Measurements from ENCODE around the gene SPATA32.
"Not testable (repeated sequence)": the region's sequence is repeated elsewhere in the genome, so short reads cannot be mapped to it uniquely, and the experiment has no call there.

Gene SPATA32

DNA sequence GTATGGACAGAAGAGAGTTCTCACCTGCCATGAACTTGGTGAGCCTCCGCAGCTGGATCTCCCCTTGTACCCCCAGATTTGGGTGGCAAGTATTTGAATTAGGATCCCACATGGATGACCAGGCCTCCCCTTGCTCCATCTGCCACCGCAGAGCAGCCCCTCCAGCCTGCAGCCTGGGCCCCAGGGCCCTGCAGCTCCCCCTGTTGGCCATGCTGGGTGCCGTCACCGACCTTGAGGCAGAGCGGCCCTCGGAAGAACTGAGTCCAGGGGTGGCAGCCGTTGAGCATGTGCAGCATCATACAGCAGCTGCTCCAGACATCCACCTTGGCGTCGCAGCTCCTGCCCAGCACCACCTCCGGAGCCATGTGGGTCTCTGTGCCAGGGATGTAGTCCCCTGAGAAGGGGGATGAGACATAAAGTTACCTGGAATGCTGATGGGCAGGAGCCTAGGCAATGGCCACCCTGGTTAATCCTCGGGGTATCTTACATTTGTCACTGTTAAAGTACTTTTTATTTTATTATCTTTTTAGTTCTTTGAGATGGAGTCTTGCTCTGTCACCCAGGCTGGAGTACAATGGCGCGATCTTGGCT, 9.0 kb upstream of the SPATA32 start:
- DNase-seq: peak; percentile 15 to 16

GRCh38 chr17:45269912-45270311, 8.0 kb upstream of the SPATA32 start:
- no peak for DNase-seq

- no peak for DNase-seq
Observed at GRCh38 chr17:45267436-45268055, 5.7 kb upstream of the SPATA32 start.

DNA sequence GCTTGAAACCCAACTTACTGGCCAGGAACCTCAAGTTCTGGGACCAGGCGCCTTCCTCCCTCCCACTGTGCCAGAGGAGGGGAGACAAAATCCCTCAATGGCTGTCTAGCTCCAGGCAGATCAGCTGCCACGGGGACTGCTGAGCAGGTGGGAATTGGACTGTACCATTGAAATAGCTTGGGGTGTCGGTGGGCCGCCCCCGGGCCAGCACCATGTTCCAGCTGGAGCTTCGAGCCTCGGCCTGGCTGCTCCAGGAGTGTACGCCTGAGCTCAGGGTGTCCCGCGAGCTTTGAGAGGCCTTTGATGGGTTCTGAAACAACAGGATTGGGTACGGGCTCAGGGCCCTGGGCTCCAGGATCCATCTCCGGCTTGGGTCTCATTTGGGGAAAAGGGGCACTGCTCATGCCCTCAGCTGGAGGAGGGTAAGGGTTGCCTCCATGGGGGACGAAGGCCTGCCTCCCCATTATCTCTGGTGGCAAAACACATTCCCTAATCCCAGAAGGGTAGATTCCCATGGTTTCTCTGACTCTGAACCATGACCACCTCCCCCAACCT, 4.6 kb upstream of the SPATA32 start:
- DNase-seq: no peak

DNA sequence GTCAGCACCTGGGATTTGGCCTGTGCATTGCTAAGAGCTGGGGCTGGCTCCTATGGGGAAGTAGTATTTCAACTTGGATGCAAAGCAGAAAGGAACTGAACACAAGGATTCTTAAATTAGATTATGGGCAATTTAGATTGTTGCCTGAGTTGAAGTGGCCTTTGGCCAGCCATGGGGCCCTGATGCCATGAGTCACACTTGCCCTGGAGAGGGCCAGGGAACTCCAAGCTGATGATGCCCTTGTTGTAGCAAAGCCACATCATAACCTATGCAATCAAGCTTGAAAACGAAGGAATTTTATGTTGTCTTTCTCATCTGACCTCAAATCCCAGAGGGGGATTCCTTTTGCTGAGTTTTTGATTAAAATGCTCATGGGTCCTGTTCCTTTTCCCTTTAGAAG, 3.9 kb upstream of the SPATA32 start:
- DNase-seq: no peak

- DNase-seq: no peak
Observed at GRCh38 chr17:45264988-45265387, 3.1 kb upstream of the SPATA32 start.

DNA sequence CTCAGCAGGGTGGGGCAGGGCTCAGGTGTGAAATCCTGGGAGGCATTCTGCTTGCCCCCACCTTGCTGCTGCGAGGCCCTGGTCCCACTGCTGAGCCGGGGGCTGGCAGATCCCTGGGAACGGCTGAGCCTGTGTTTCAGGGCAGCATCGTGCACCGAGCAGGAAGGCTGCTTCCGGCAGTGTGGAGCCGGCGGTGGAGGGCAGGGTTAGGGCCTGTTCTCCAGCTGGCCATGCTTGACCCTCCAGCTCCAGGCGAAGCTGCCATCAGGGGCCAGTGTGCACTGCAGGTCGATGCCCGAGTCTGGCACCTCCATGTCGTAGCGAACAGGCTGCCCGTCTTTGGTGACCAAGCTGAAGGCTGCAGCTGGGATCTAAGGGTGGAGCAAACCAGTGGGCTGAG, 2.5 kb upstream of the SPATA32 start:
- no peak for DNase-seq

DNA sequence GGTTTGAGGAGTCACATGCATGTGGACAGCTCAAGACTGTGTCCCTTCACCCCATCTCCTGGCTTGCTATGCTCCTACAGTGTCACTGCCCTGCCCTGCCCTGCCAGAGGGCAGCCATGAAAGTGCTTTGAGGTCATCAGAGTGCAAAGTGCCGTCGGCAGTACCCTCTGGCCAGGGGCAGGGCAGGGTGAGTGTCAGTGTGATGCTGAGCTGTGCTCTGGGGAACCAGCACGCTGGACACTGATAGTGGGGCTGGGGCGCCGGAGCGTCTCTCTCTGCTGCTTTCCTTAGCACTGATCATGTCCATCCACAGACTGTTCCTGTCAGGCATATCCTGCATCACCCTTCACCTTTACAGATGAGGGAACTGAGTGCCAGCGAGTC, 1.6 kb upstream of the SPATA32 start:
- no peak for DNase-seq

GRCh38 chr17:45262516-45263476, 902 bp upstream of the SPATA32 start:
- no peak for DNase-seq

DNA sequence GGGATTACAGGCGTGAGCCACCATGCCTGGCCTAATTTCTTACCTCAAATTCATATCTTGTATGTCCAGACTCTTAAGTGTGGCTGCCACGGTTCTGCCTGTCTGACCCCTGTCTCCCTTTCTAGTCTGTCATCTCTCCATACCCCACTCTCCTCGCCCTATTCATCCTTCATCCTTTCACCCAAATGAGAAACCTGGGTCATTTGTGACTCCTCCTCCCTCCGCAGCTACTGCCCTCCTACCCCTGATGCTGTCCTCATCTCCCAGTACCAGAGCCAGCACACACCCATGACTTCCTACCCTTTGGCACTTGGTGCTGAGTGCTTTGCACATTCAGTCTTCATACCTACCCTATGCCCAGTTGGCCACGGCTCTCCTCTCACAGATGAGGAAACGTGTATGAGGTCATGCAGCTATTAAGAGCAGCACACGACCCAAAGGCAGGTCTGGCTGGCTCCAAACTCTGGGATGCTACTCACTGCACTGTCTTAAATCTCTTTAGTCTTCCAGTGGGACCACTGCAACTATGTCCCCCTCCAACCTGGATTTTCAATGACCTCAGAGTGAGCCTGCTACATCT, 1.6 kb downstream of the SPATA32 start:
- no peak for DNase-seq

DNA sequence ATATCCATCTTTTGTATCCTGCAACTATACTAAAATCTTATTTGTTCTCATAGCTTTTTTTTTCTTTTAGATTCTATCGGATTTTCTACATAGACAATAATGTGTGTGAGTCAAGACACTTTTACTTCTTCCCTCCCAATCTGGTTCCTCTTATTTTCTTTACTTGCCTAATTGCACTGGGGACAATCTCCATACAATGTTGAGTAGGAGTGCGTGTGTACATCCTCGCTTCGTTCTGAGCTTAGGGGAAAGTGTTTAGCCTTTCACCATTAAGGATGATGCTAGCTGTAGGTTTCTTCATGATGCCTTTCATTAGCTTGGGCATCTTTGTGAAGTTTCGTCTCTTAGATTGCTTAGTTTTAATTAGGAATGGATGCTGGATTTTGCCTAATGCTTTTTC, 2.9 kb downstream of the SPATA32 start:
- DNase-seq: no peak

DNA sequence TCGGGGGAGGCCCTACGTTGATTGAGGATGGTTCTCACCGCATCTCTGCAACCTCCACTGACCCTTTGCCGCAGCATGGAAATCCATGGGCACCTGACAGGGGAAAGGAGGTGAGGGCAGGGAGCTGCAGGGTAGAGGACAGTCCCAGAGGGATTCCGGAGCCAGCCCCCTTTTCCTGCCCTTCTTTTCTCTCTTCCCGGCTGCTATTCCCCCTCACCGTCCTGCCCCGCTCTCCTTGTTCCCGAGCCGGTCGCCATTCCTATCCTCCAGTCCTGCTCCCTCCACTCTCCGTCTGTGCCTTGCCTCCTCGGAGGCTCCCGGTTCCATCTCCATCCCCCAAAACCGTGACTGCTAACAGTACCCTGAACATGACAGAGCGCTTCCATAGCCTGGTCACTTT, 4.8 kb downstream of the SPATA32 start:
- no peak for DNase-seq

DNA sequence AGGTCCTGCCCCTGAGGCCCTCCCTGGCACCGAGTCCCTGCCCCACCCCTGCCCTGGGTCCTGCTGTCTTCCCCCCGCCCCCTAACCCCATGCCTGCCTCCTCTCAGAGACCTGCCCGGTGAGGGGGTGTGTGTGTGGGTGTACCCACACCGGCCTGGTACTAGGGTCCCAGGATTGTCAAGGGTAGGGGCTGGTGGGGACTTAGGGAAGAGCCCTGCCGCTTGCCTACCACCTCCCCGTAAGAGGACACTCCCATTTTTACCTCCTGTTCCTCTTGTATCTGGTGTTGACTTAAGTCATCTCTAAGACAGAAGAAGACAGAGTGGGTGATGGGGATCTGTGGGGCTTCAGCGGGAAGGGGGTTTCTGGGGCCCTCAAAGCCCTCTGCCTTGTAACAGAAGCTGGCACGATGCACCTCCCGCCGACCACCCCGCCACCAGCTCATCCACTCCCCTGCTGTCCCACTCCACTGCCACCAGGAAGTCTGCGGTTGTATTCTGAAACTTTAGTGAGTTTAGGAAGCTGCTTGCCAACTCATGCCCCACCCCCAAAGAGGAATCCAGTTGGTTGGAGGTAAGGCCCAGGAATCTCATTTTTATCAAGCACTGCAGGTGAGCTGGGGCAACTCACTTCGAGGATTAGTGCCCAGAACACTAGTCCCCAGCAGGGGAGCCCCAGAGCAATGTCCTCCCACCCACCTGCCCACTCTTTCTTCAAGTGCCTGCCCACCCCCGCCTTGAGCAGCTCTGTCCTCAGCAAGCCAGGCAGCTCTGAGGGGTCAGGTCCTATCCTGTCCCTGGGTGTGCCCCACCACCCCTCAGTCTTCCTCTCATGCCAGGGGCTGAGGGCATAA, 5.6 kb downstream of the SPATA32 start:
- DNase-seq: no peak

DNA sequence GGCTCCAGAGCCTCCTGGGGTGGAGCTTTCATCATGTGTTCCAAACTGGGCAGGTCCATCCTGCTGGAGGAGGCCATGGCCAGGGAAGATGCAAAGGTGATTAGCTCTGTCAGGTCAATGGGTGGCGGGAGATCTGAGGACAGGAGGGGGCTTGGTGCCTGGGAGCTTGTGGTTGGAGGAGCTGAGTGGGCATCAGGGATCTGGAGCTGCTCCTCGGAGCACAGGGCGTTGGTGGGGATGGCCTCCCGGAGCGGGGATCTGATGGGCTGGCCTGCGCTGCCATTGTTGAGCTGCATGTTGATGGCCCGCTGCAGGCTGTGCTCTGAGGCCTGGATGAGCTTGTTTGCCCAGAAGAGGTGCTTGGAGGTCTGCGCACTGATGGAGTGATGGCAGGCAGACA, 6.5 kb downstream of the SPATA32 start:
- no peak for DNase-seq

DNA sequence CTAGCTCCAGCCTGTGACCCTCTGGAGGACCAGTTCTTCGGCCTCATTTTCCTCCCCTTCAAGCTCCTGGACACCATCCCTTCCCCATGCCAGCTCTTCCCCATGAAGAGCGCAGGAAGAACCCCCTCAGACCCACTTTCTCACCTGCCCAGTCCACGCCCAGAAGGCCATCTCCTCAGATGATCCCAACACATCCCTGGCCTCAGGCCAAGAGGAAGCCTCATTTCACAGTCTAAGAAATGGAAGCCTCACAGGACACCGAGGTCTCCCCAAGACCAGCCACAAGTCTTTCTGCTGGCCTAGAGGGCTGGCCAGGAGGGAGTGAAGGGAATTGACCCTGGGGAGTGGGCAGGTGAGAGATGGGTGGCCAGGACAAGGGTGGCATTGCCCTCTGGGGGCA, 8.0 kb downstream of the SPATA32 start:
- no peak for DNase-seq

- DNase-seq: not testable (repeated sequence)
Observed at GRCh38 chr17:45253237-45253636, 8.7 kb downstream of the SPATA32 start.

GRCh38 chr17:45251931-45252330, 10.0 kb downstream of the SPATA32 start:
- peak; percentile 19 to 68 for DNase-seq

- DNase-seq: peak; percentile 43 to 70
Observed at GRCh38 chr17:45248132-45248957, 13.5 kb downstream of the SPATA32 start.

GRCh38 chr17:45247429-45248131, 14.3 kb downstream of the SPATA32 start:
- DNase-seq: peak; percentile 98

DNA sequence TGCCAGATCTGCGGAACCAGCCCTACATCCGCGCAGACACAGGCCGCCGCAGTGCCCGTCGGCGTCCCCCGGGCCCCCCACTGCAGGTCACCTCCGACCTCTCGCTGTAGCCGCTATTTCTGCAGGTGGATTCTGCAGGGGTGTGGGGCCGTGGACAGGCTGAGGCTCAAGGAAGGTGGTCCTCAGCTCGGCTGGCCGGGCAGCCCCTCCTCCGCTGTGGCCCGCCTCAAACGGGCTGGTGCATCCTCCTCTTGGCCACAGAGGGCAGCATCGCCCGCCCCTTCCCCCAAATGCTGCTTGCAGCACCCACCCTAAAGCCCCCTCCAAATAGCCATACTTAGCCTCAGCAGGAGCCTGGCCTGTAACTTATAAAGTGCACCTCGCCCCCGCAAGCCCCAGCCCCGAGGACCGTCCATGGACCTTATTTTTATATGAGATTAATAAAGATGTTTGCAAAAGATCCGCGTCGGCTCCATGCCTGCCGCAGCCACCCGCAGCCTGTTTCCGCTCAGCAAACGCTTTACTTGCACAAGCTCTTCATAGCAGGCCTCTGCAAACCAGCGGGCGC, 14.9 kb downstream of the SPATA32 start:
- peak in 1 of 2 experiments; percentile 64 for DNase-seq
